ENCODE measurements around the gene CRAT.
A peak's percentile ranks its signal among the peaks of the same experiment; 100 is the strongest.

Gene CRAT

DNA sequence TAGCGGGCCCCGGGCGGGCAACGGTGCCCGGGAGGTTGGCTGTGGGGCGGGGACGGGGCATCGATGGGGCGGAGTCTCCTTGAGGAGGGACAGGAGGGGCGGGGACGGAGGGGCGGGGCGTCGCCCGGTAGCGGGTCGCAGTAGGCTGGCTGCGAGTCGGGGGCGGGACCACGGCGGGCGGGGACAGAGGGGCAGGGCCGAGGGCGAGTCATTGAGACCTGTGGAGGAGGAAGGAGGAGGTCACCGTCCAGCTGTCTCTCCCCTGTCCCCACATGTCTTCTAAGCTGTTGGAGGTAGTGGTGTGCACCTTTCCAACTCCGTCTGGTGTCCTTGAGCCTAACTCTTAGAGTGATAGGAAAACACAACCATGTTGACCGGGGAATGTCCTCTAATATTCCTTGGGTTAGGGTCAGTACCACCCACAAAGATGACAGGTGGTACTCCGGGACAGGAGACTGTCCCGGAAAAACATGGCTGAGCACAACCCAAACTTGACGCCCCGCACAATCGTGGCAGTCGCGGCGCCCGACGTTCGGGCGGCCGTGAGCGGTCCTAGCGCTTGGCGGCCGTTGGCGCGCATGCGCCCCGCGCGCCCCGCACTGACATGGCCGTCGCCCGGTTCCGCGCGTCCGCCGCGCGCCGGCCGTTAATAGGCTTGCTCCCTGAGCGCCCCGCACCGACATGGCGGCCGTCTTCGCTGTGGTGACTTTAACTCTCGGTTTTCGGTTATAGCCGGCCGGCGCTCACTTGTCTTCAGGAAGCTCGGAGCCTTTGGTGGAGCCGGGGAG, at the start of gene CRAT, which contains the start of gene PTPA:
TSS of gene CRAT (minus strand) at position 54 of the 788 bp plus-strand sequence. CDS start 284 bp downstream, outside the sequence.
TSS of gene PTPA (plus strand) at position 676 of the 788 bp plus-strand sequence. CDS start 186 bp downstream, outside the sequence.
- DNase-seq: peak; percentile 88

DNA sequence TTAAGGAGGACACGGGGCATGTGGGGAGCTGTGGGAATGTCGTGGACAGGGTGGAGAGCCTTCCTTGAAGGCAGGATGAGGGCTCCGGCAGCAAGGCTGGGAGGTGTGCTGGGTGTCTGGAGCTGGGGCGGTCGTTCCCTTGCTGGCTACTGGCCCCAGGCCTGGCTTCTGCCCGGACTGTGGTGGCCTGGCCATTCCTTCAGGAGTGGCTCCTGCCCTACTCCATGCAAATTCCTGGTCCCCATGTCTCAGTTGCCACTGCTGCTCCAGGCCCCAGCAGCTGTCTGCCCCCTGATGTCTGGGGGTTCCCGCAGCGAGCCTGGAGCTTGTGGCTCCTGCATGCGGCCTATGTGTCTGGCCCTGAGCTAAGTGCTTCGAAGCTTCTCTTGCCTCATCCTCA, 45.6 kb upstream of the CRAT start:
- no peak for DNase-seq

DNA sequence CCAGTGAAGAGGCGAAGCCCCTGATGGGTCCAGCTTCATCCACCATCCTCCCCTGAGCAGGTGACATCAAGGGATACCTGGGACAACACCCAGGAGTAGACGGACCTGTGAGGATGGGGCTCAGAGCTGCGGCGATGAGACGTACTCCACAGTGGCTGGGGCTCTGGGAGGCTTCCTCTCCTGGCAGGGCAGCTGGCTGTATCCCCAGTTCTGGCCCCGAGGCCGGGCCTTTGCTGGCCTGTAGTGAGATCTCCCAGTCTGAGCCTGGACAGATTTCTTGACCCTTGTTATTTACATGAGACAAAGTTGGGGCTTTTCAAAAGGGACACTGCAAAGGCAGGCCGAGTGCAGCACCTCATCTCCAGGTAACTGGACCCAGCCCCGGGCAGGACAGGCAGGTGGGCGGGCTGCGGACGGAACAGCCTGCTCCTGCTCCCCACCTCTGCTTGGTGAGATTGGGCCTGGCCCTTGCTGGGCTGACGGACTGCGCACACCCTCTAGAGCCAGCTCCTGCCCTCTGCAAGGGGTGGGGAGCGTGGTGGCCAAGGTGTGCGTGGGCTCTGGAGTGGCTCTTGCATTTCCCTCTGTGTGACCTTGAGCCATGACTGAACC, 44.4 kb upstream of the CRAT start:
- no peak for DNase-seq

DNA sequence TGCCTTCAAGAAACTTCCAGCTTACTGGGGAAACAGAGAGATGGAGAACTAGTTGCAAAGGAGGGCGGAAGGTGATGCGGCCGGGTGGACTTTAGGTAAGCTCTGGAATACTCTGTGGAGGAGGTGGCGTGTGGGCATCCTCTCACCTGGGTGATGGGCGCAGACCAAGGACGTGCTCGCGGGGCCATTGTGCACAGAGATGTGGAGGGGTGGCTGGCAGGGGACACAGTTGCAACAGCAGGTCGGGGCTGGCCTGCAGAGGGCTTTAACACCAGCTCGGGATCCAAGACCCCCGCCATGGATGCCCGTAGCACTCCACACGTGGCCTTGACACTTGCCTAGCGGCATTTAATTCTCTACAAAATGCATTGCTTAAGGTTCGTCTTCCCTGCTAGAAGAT, 40.9 kb upstream of the CRAT start:
- DNase-seq: no peak

DNA sequence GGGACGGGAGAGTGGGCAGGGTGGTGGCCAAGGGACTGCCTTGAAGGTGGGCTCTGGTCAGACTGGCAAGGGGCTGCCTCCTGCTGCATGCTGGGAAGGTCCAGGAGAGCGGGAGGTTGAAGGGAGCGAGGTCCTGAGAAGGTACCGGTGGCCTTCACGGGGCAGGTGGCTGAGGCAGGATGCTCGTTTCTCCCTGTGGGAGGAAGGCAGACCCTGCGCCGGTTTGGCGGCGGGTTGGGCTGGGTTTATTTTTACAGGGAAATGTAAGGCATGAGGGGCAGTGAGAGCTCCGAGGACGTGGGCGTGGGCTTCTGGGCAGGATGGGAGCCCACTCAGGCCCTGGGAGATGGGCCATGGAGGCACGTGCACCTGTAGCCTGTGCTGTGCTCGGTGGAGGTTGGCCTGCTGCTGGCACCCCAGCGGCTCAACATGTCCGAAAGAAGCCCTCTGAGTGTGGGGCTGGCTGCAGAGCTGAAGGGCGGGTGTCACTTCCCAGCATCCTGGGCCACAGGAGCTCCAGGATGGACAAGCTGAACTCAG, 40.1 kb upstream of the CRAT start:
- DNase-seq: no peak

DNA sequence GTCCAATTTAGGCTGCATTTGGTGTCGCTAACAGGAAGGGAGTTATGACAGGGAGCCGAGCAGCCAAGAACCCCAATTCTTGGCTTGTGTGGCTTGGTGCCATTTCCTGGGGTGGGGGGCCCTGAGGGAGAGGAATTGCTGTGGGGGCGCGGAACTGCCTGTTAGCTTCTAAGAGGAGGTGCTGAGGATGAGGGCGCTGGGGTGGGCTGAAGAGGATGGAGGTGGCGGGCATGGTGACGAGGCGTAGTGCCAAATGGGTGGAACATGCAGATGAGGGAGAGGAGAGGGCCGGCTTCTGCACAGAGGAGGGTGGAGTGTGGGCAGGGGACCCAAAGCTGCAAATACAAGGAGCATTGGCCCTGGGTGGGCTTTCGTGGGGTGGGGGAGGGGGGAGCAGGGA, 39.5 kb upstream of the CRAT start:
- DNase-seq: no peak

- no peak for DNase-seq
Observed at GRCh38 chr9:129149442-129149841, 38.8 kb upstream of the CRAT start.

DNA sequence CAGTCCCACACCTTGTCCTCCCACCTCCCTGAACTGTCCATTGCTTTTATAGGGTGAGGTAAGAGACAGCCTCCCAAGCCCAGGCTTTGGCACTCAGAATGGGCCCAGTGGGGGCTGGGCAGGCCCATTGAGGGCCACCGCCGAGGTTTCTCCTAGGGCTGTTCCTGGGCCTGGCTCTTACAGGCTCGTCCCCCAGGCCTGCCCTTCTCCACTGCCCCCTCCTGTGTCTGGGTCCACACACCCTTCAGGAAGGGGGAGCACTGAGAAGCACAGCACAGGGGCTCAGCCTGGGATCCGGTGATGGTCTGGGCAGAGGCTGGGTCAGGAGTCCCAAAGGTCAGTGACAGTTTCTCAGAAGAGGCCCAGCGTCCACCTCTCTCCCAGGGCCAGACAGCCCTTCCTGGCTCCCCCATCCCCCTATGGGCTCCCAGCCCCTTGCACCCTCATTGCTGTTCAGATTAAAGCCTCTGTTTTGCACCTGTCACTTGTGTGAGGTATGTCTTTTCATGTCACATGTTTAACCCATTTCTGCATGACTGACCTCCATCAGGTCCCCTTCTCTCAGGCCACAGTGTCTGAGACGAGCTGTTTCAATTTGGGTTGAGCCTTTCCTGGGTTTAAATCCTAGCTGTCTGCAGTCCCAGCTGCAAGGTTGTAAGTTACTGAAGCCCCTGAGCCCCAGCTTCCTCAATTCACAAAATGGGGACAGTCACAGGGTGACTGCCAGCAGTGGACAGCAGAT, 38.0 kb upstream of the CRAT start:
- DNase-seq: no peak

GRCh38 chr9:129146441-129146941, 35.9 kb upstream of the CRAT start:
- DNase-seq: no peak

GRCh38 chr9:129145841-129146292, 35.3 kb upstream of the CRAT start:
- DNase-seq: no peak

DNA sequence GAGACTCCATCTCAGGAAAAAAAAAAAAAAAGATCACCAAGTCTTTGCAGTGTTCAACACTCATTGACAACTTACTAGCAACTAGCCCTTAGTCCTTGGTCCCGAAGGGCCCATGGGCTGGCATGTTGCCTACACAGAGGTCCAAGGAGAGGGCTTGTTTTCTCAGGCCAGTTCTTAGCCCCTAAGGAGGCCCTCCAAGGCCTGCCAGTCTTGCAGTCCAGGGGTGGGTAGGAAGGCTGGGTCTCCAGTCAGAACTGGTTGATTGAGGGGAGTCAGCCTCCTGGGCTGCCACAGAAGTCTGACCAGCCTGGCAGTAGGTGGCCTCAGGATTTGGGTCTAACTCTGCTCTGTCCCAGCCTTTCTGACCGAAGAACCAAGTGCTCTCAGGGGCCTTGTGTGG, 34.7 kb upstream of the CRAT start:
- no peak for DNase-seq

DNA sequence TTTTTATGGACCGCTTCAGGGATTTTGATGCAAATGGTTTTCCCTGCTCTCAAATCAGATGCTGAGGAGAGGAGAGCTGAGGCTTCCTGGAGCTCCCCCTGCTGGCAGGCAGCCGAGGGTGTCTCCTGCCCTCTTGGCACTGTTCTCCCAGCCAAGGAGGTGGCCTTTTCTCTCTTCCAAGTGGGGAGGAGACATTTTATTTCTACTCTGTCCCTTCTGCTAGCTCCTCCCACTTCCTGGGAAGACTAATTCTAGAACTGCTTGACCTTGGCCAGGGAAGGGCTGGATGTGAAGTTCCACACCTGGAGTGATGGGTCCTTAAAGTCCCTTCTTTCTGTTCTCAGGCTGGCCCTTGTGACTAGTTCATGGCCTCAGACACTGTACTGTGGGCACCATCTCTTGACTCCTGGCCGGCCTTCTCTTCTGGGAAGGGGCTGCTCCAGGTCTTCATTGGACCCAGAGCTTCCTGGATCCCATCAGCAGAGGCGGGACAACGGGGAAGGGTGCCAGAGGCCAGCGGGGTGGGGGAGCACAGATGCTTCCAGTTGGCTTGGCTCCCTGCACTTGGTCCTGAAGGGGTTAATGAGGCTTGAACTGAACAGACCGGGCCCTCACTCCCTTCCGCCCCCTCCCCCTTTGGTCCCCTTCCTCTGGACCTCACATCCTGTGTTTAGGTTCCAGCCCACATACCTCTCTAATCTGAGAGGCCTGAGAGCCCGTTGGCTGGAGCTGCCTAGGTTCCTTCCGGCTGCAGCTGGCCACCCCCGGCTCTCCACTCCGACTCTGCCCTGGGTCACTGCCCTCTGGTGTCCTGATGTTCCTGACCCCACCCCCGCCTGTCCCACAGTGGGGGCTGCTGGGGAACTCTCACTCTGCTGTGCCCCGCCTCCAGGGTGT, 32.7 kb upstream of the CRAT start:
- DNase-seq: peak; percentile 43

- DNase-seq: no peak
Observed at GRCh38 chr9:129142138-129142935, 31.7 kb upstream of the CRAT start.

- DNase-seq: peak; percentile 81
Observed at GRCh38 chr9:129141066-129142041, 30.8 kb upstream of the CRAT start.

DNA sequence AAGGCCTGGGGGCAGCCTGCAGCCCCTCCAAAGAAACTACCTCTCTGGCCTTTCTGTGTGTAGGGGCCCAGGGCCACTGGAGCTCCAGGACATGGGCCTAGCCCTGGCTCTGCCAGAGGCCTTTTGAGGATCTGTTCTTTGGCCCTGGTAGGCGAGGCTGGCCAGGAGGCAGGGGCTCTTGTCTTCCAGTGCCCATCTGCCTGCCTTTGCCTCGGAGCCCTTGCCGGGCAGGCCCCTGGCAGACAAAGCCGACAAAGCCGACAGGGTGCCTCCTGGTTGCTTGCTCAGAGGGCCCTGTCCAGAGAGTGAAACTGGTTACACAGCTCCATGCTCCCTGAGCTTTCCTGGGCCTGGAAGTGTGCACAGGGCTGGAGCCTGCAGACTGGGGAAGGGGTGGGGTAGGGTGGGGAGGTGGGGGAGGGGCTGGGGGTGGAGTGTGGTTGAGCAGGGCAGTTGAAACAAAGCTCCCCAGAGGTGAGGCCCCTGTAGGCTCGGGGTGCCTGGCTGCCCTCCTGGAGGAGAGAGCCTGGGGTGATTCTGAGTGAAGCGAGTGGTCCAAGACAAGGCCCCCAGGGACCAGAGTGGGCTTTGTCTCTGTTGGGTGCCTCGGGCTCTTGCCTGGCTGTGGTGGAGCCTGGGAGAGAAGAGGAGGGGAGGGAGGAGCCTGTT, 29.9 kb upstream of the CRAT start:
- DNase-seq: no peak

- DNase-seq: peak; percentile 98
Observed at GRCh38 chr9:129139993-129140396, 29.4 kb upstream of the CRAT start.

DNA sequence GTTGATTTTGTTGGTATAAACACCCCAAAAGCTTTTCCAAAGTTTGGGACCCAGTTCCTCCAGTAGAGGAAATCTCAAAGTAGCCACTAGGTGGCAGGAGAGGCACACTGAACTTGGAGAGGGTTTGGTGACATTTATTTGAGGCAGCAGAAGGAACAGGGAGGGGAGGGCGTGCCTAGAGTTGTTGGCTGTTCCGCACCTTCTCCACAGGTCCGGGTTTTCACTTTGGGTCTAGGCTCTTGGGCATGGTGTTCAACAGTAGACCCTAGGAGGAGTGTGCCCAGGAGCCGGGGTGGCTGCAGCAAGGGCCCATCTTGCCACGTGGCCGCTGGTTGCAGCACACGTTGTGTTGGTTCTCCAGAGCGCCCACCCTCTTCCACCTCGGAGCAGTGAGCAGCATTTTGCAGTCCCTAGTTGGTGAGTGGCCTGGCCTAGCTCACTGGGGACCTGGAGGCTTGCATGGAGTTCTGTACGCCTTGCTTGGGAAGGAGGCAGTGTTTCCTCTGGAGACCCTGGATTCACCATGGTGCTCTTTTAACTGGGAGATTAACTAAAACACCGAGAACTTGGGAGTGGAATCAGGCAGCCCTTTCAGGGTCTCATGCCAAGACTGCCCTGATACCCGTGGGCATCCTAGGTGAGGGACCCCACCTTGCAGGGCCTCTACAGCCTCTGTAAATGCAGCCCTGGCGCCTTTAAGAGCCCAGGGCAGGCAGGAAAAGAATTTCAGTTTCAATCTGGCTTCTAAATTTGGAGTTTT, 28.8 kb upstream of the CRAT start:
- DNase-seq: peak; percentile 83

DNA sequence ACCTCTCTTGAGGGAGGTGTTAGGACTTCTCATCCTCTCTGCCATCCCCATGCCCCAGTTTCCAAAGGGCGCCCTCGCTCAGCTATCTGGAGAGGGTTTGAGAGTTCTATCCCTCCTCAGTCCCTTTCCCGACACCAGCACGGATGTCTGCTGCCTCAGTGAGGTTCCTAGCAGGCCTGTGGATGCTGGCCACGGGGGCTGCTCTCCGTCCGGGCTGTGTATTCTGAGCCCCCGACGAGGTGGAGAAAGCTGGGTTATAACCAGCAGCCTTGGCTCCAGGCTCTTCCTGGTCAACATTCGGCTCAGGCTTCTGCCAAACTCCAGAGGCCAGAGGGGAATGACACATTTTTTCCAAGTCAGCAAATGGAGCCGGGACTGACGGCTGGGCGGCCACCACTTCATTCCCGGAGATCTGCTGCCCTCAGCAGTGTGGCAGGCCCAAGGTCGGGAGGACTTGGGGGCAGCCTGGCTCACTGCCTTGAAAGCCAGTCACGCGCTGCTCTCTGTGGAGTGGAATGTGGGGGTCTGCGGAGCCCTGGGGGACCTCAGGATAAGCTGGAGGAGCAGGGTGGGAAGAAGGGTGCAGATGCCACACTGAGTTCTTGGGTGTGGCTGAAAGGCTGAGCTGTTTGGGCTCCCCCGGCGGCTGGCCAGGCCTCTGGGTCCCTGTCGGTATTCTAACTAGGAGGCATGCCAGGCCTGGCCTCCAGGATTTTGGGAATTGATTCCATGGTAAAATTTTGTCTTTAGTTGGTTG, 28.1 kb upstream of the CRAT start:
- no peak for DNase-seq
